ENCODE measurements around the gene C10orf95. TPM values are rescaled to one million over a fixed set of nuclear protein-coding genes. Genes with fewer than 3 reads are reported as not detected.

C10orf95 gene
- total RNA-seq, 1 experiment from 2014 or later = 0.21 TPM

GRCh38 chr10:102476466-102477141 is 25.3 kb upstream of the C10orf95 start:
- POLR2A ChIA-PET = no interaction called here
- intact Hi-C loops (cut with micrococcal nuclease; ENCODE audit: unreplicated experiment) (loop anchor here (5.0 kb wide), 1 partner anchor 44 kb away; the partner anchor contains the start of gene CUEDC2), in situ Hi-C loops (cut with HindIII; ENCODE audit: low pct_unique_long_range_greater_than_20kb, low sequenced_read_pairs) (no loop called here)
- no peaks in the 10 kb centered on the region for H3K9me3 ChIP-seq (ENCODE audit: control insufficient read depth, insufficient read depth, low read depth, low read length)
- H3K27me3 ChIP-seq (ENCODE audit: control insufficient read depth, insufficient read depth, low read length) = no peaks in the 10 kb centered on the region
- H3K27ac ChIP-seq (ENCODE audit: low read length) = no peak overlapping the region
- H3K4me1 ChIP-seq (ENCODE audit: control insufficient read depth, insufficient read depth, low read length) = no peaks in the 10 kb centered on the region
- CTCF ChIA-PET = interaction anchor here (0.6 kb wide), 1 partner anchor 115 kb away, joined by 10 read pairs; no protein-coding TSS in a partner anchor
- H3K4me3 ChIP-seq (ENCODE audit: low read depth in 2 of 2, low read length in 2 of 2) = no peak overlapping the region
- DNase-seq (ENCODE audit: low read depth, low spot score) = no peak
- ATAC-seq = 0 out of 2 replicates have a peak, but pooled peaks have one; percentile 3
- no TSS peak for BruUV-seq (replicated peaks)
- TF ChIP-seq POLR2AphosphoS5 (IDR thresholded peaks at IDR 0.05; ENCODE audit: low read depth, low read length) (no peak), SIN3A (IDR thresholded peaks at IDR 0.05; ENCODE audit: borderline replicate concordance, insufficient read depth, low read depth, low read length) (no peak), CTCF (IDR thresholded peaks at IDR 0.05) (no peak), TCF7L2 (IDR thresholded peaks at IDR 0.05; ENCODE audit: low read depth, low read length) (no peak)
- TF ChIP-seq, protein P1, sequence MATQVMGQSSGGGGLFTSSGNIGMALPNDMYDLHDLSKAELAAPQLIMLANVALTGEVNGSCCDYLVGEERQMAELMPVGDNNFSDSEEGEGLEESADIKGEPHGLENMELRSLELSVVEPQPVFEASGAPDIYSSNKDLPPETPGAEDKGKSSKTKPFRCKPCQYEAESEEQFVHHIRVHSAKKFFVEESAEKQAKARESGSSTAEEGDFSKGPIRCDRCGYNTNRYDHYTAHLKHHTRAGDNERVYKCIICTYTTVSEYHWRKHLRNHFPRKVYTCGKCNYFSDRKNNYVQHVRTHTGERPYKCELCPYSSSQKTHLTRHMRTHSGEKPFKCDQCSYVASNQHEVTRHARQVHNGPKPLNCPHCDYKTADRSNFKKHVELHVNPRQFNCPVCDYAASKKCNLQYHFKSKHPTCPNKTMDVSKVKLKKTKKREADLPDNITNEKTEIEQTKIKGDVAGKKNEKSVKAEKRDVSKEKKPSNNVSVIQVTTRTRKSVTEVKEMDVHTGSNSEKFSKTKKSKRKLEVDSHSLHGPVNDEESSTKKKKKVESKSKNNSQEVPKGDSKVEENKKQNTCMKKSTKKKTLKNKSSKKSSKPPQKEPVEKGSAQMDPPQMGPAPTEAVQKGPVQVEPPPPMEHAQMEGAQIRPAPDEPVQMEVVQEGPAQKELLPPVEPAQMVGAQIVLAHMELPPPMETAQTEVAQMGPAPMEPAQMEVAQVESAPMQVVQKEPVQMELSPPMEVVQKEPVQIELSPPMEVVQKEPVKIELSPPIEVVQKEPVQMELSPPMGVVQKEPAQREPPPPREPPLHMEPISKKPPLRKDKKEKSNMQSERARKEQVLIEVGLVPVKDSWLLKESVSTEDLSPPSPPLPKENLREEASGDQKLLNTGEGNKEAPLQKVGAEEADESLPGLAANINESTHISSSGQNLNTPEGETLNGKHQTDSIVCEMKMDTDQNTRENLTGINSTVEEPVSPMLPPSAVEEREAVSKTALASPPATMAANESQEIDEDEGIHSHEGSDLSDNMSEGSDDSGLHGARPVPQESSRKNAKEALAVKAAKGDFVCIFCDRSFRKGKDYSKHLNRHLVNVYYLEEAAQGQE (IDR thresholded peaks at IDR 0.05; ENCODE audit: insufficient read depth in 1 of 2, low read depth in 2 of 2, low read length in 1 of 2) = no peak
- no peaks in the 10 kb centered on the region for H3K36me3 ChIP-seq (ENCODE audit: control insufficient read depth, insufficient read depth, low read length)

GRCh38 chr10:102475451-102476040 is 24.2 kb upstream of the C10orf95 start:
- no peak for TF ChIP-seq POLR2AphosphoS5 (IDR thresholded peaks at IDR 0.05; ENCODE audit: low read depth, low read length)
- TF ChIP-seq TCF7L2 (IDR thresholded peaks at IDR 0.05; ENCODE audit: low read depth, low read length) = no peak
- no peak for TF ChIP-seq SIN3A (IDR thresholded peaks at IDR 0.05; ENCODE audit: borderline replicate concordance, insufficient read depth, low read depth, low read length)
- no TSS peak for BruUV-seq (replicated peaks)
- ChIA-PET POLR2A (no interaction called here), CTCF (interaction anchor here (0.5 kb wide), 2 partner anchors 650 to 905 kb away, joined by 4 to 5 read pairs; no protein-coding TSS in a partner anchor)
- in situ Hi-C loops (cut with HindIII; ENCODE audit: low pct_unique_long_range_greater_than_20kb, low sequenced_read_pairs) = no loop called here
- Histone ChIP-seq H3K36me3 (ENCODE audit: control insufficient read depth, insufficient read depth, low read length) (no peaks in the 10 kb centered on the region), H3K4me3 (ENCODE audit: low read depth in 2 of 2, low read length in 2 of 2) (no peak overlapping the region), H3K4me1 (ENCODE audit: control insufficient read depth, insufficient read depth, low read length) (no peaks in the 10 kb centered on the region), H3K9me3 (ENCODE audit: control insufficient read depth, insufficient read depth, low read depth, low read length) (no peaks in the 10 kb centered on the region), H3K27ac (ENCODE audit: low read length) (no peak overlapping the region), H3K27me3 (ENCODE audit: control insufficient read depth, insufficient read depth, low read length) (no peaks in the 10 kb centered on the region)
- DNase-seq (ENCODE audit: low read depth, low spot score) = no peak
- intact Hi-C loops (cut with micrococcal nuclease; ENCODE audit: unreplicated experiment) = loop anchor here (5.0 kb wide), 1 partner anchor 43 kb away; the partner anchor contains the start of gene CUEDC2
- no peak for ATAC-seq

All from Panc1 (cell line).